SU-DHL-6 (cell line): Measurements from ENCODE around the gene XYLT1.

Experiments used
- CTCF ChIP-seq: fragments of 200-600 bp; sonication (generic); IDR thresholded peaks from one replicate; pipeline ENCODE4 v1.5.1; 2017; ENCODE audit warnings: antibody characterized with exemption, mild to moderate bottlenecking, low read length, moderate library complexity; ENCODE audit not compliant: insufficient read depth, poor library complexity, severe bottlenecking
- EZH2phosphoT487 ChIP-seq: fragments of 200-600 bp; sonication (generic), shearing (Covaris generic); conservative IDR thresholded peaks from 2 replicates; pipeline ENCODE4 v1.6.1; 2018; ENCODE audit warnings: mild to moderate bottlenecking, antibody characterized with exemption, low read length, moderate library complexity, mixed read lengths

- no peak for TF ChIP-seq CTCF
- no peak for TF ChIP-seq EZH2phosphoT487
Measured at GRCh38 chr16:17152311-17152710, 318.4 kb downstream of the XYLT1 start.
